GM12865 (cell line): ENCODE results near the gene MTHFSD.
A peak's percentile ranks its signal among the peaks of the same experiment; 100 is the strongest.

ENCODE experiments used
- DNase-seq: peaks from one replicate; pipeline ENCODE4 v3.0.0; 2010; ENCODE audit warnings: low read depth
- H3K4me3 ChIP-seq: 2 replicates; pipeline ENCODE4 v1.5.1; 2011; ENCODE audit warnings: mild to moderate bottlenecking, low read depth, low read length, control low read depth
- CTCF ChIP-seq: IDR thresholded peaks from 2 replicates; pipeline ENCODE4 v1.5.1; 2011; ENCODE audit warnings: low read length, control low read depth, low read depth, inconsistent platforms; ENCODE audit not compliant: insufficient read depth; ENCODE audit errors: missing control alignments

The MTHFSD gene

DNA sequence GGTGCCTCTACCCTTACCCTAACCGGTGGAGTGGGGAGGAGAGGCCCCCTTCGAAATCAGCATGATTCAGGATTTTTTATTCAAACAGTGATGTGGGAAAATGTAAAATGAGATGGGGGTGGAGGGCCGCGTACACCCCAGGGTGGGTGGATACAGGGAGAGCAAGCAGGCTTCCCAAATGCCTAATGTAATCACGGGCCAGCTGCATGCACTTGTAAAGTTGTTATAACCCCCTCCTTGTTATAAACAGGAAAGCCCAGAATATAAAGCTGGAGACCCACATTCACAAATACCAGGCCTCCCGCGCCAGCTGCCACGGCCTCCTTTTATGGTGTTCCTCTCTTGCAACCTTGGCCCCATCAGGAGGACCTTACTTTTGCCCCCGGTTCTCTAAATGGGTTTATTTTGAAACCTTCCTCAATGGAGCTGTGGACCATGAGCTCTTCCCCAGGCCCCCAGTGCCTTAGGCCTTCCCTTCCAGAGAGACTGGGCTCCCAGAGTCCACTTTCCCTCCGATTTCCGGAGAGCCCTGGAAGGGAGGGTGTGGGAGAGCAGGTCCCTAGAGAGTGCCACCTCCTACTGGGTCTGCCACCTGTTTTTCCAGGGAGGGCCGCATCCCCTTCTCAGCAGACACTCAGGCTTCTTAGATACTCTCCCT lies 22.4 kb upstream of the MTHFSD start:
- no peak for TF ChIP-seq CTCF
- DNase-seq: no peak
- H3K4me3 ChIP-seq: no peak overlapping the region

GRCh38 chr16:86576591-86577313 lies 21.7 kb upstream of the MTHFSD start:
- TF ChIP-seq CTCF: no peak
- no peak for DNase-seq
- H3K4me3 ChIP-seq: no peak overlapping the region

GRCh38 chr16:86575754-86576557 lies 20.9 kb upstream of the MTHFSD start:
- TF ChIP-seq CTCF: peak; percentile 9
- DNase-seq: peak; percentile 20
- H3K4me3 ChIP-seq: no peak overlapping the region

DNA sequence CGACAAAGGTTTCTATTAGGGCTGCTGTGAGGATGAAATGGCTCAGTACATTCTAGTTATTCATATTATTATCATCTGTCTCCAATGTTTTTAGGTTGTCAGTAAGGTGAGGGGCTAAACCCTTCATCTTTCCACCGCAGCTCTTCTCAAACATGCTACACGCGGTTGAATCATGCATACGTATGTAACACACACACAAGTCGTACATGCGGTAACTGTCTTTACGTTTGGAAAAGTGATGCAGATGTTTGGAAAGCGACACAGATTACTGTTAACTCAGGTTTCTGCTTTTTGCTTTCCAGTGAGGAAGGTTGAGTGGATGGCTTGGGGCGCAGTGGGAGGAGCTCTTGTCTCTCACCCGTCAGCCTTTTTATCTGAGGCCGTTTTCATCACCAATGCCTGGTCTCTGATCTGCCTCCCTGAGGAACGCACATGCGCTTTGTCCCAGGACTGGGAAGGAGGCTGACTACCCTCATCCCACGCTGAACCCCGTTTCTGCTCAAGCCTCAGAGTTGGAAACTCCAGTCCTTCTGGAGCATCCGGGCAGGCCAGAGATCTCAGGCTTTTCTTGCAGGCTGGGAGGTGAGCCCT lies 20.2 kb upstream of the MTHFSD start:
- H3K4me3 ChIP-seq: no peak overlapping the region
- DNase-seq: no peak
- TF ChIP-seq CTCF: no peak

- DNase-seq: no peak
- no peak overlapping the region for H3K4me3 ChIP-seq
- TF ChIP-seq CTCF: no peak
Measured at GRCh38 chr16:86574646-86575045, 19.6 kb upstream of the MTHFSD start.

DNA sequence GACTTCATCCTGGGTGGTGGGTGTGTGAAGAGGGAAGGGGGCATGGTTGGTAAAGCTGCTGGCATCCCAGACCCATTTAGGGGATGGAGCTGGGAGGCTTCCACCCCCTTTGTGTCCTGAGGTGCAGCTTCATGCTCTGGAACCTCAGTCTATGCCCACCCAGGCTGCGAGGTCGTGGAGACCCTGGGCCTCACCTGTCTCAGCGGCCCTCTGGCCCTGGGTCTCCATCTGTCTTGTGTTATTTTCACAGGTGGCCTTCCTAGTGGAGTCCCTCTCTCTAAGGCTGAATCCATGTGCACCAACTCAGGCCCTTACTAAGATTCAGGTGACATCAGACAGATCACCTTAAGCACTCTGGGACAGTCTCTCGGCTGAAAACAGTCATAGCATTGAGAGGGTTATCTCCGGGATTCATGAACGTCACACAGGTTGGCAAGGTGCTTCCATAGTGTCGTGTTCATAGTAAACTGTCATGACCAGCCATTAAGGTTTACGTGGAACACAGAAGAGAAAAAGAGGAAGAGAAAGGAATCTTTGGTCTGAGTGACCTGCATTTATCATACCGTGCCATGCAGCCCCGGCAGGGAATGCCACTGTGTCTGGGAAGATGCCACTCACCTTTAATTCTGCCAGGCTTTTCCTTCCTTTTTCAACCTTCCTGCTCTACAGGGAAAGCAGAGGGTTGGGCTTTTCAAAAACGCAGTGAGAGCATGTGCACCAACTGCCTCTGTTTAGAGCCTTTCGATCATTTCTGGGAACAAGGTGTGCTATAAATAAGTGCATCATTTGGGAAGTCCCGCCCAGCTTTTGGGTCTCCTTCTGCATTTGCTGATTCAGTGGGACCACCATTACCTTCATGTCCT lies 18.8 kb upstream of the MTHFSD start:
- DNase-seq: no peak
- no peak for TF ChIP-seq CTCF
- no peak overlapping the region for H3K4me3 ChIP-seq
